DMS153 (cell line): ENCODE measurements around the gene FGF6.
"Not testable (repeated sequence)": the region's sequence is repeated elsewhere in the genome, so short reads cannot be mapped to it uniquely, and the experiment has no call there.

ENCODE experiments used
- DNase-seq: peaks from one replicate; lab custom pipeline; 2025; lab: John Stamatoyannopoulos, UW

The FGF6 gene

GRCh38 chr12:4418913-4419312 is 26.7 kb downstream of the FGF6 start:
- no peak for DNase-seq

GRCh38 chr12:4417936-4418335 is 27.7 kb downstream of the FGF6 start:
- no peak for DNase-seq

- no peak for DNase-seq
These were observed 28.2 kb downstream of the FGF6 start for GRCh38 chr12:4417455-4417854.

- DNase-seq = no peak
These were observed 29.3 kb downstream of the FGF6 start for GRCh38 chr12:4416276-4416675.

GRCh38 chr12:4412465-4412864 is 33.1 kb downstream of the FGF6 start:
- DNase-seq = no peak

- no peak for DNase-seq
These were observed 33.6 kb downstream of the FGF6 start for GRCh38 chr12:4412056-4412455.

GRCh38 chr12:4407136-4407535 is 38.5 kb downstream of the FGF6 start:
- no peak for DNase-seq

GRCh38 chr12:4404877-4405637 is 40.6 kb downstream of the FGF6 start:
- DNase-seq = not testable (repeated sequence)

GRCh38 chr12:4402996-4403395 is 42.6 kb downstream of the FGF6 start:
- DNase-seq = no peak

GRCh38 chr12:4401117-4401516 is 44.5 kb downstream of the FGF6 start:
- DNase-seq = no peak

GRCh38 chr12:4395818-4396217 is 49.8 kb downstream of the FGF6 start:
- DNase-seq = no peak

- no peak for DNase-seq
These were observed 52.4 kb downstream of the FGF6 start for GRCh38 chr12:4393211-4393610.

- no peak for DNase-seq
These were observed 53.3 kb downstream of the FGF6 start for GRCh38 chr12:4392223-4392742.

GRCh38 chr12:4388662-4389061 is 57.0 kb downstream of the FGF6 start:
- no peak for DNase-seq

- no peak for DNase-seq
These were observed 57.6 kb downstream of the FGF6 start for GRCh38 chr12:4388032-4388431.

- DNase-seq = no peak
These were observed 58.0 kb downstream of the FGF6 start for GRCh38 chr12:4387607-4388006.

GRCh38 chr12:4386801-4387200 is 58.8 kb downstream of the FGF6 start:
- no peak for DNase-seq
